Trophoblast cell (in vitro differentiated cells and primary cell): ENCODE measurements around the gene PCDHGC3.

Source experiments
- DNase-seq, 2 donors: peaks; one replicate each; pipeline ENCODE4 v3.0.0-alpha.2; 2016
- H2AFZ ChIP-seq: 2 replicates; pipeline ENCODE4 v1.6.1; 2013; ENCODE audit warnings: low read length, moderate library complexity, mild to moderate bottlenecking; ENCODE audit not compliant: insufficient read depth, poor library complexity
- H2AK5ac ChIP-seq: 2 replicates; pipeline ENCODE4 v1.6.1; 2013; ENCODE audit warnings: mild to moderate bottlenecking, low read length
- H2BK120ac ChIP-seq: 2 replicates; pipeline ENCODE4 v1.6.1; 2013; ENCODE audit warnings: low read length, mild to moderate bottlenecking, moderate library complexity; ENCODE audit not compliant: insufficient read depth, poor library complexity
- H2BK12ac ChIP-seq: 2 replicates; pipeline ENCODE4 v1.6.1; 2013; ENCODE audit warnings: mild to moderate bottlenecking, low read length, moderate library complexity
- H2BK5ac ChIP-seq: 2 replicates; pipeline ENCODE4 v1.6.1; 2013; ENCODE audit warnings: low read length, low read depth, moderate library complexity, mild to moderate bottlenecking; ENCODE audit not compliant: poor library complexity
- H3K14ac ChIP-seq: 2 replicates; pipeline ENCODE4 v1.6.1; 2013; ENCODE audit warnings: mild to moderate bottlenecking, low read length
- H3K18ac ChIP-seq: 2 replicates; pipeline ENCODE4 v1.6.1; 2013; ENCODE audit warnings: mild to moderate bottlenecking, low read length
- H3K23ac ChIP-seq: 2 replicates; pipeline ENCODE4 v1.6.1; 2013; ENCODE audit warnings: low read length
- H3K27ac ChIP-seq: 2 replicates; pipeline ENCODE4 v1.5.1; 2013; ENCODE audit warnings: low read depth, mild to moderate bottlenecking, inconsistent platforms, low read length, moderate library complexity
- H3K27me3 ChIP-seq: 2 replicates; pipeline ENCODE4 v1.6.1; 2013; ENCODE audit warnings: inconsistent platforms, mild to moderate bottlenecking, low read length, moderate library complexity; ENCODE audit not compliant: insufficient read depth
- H3K36me3 ChIP-seq, 2 experiments: 1 replicate in 1 of 2; 2 replicates in 1 of 2; pipeline ENCODE4 v1.6.1; 2013; ENCODE audit warnings: low read length in 2 of 2, mild to moderate bottlenecking in 2 of 2, moderate library complexity in 1 of 2; ENCODE audit not compliant: insufficient read depth in 2 of 2, control insufficient read depth in 1 of 2
- H3K4ac ChIP-seq: 2 replicates; pipeline ENCODE4 v1.6.1; 2013; ENCODE audit warnings: low read depth, mild to moderate bottlenecking, low read length, moderate library complexity
- H3K4me1 ChIP-seq, 2 experiments: 1 replicate in 1 of 2; 2 replicates in 1 of 2; pipeline ENCODE4 v1.6.1; 2013; ENCODE audit warnings: low read length in 2 of 2, mild to moderate bottlenecking in 2 of 2, moderate library complexity in 1 of 2; ENCODE audit not compliant: insufficient read depth in 2 of 2, control insufficient read depth in 1 of 2
- H3K4me2 ChIP-seq: 2 replicates; pipeline ENCODE4 v1.6.1; 2013; ENCODE audit warnings: inconsistent platforms, mild to moderate bottlenecking, low read length, moderate library complexity
- H3K4me3 ChIP-seq: 2 replicates; pipeline ENCODE4 v1.5.1; 2013; ENCODE audit warnings: mild to moderate bottlenecking, low read depth, low read length, inconsistent platforms
- H3K79me1 ChIP-seq: one replicate; pipeline ENCODE4 v1.6.1; 2013; ENCODE audit warnings: low read length
- H3K79me2 ChIP-seq: 2 replicates; pipeline ENCODE4 v1.6.1; 2013; ENCODE audit warnings: low read length, mild to moderate bottlenecking; ENCODE audit not compliant: control insufficient read depth, insufficient read depth, poor library complexity
- H3K9ac ChIP-seq: 2 replicates; pipeline ENCODE4 v1.6.1; 2013; ENCODE audit warnings: mild to moderate bottlenecking, low read length
- H3K9me3 ChIP-seq: 2 replicates; pipeline ENCODE4 v1.6.1; 2013; ENCODE audit warnings: low read depth, mild to moderate bottlenecking, control low read depth, inconsistent platforms, low read length; ENCODE audit not compliant: insufficient read depth
- H4K12ac ChIP-seq: 2 replicates; pipeline ENCODE4 v1.6.1; 2013; ENCODE audit warnings: low read depth, mild to moderate bottlenecking, low read length, moderate library complexity
- H4K8ac ChIP-seq: 2 replicates; pipeline ENCODE4 v1.6.1; 2013; ENCODE audit warnings: low read depth, mild to moderate bottlenecking, low read length, moderate library complexity
- H4K91ac ChIP-seq: one replicate; pipeline ENCODE4 v1.6.1; 2013; ENCODE audit warnings: low read depth, mild to moderate bottlenecking, low read length, moderate library complexity
- WGBS: extraction: QIAGEN DNeasy Blood & Tissue Kit; methylation state at CpG from one replicate; pipeline ENCODE4 v1.1.7; 2013; ENCODE audit warnings: missing lambda C conversion rate; ENCODE audit not compliant: insufficient read length, insufficient coverage; ENCODE audit errors: extremely low coverage; 5-methylcytosine and 5-hydroxymethylcytosine counted together

PCDHGC3 gene

DNA sequence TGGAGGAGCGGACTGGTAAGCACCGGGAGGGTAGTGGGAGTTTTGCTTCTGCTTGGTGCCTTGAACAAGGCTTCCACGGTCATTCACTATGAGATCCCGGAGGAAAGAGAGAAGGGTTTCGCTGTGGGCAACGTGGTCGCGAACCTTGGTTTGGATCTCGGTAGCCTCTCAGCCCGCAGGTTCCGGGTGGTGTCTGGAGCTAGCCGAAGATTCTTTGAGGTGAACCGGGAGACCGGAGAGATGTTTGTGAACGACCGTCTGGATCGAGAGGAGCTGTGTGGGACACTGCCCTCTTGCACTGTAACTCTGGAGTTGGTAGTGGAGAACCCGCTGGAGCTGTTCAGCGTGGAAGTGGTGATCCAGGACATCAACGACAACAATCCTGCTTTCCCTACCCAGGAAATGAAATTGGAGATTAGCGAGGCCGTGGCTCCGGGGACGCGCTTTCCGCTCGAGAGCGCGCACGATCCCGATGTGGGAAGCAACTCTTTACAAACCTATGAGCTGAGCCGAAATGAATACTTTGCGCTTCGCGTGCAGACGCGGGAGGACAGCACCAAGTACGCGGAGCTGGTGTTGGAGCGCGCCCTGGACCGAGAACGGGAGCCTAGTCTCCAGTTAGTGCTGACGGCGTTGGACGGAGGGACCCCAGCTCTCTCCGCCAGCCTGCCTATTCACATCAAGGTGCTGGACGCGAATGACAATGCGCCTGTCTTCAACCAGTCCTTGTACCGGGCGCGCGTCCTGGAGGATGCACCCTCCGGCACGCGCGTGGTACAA lies 556 bp downstream of the PCDHGC3 start:
- H3K27ac ChIP-seq = peak overlapping the region; percentile 73
- DNase-seq = peak; percentile 30 to 55
- H4K12ac ChIP-seq = peak overlapping the region; percentile 51
- H3K18ac ChIP-seq = peak overlapping the region; percentile 67
- H4K91ac ChIP-seq = peak overlapping the region; percentile 88
- H3K9ac ChIP-seq = peak overlapping the region; percentile 19
- peak overlapping the region; percentile 78 for H3K4me2 ChIP-seq
- H3K79me2 ChIP-seq = no peaks in the 10 kb centered on the region
- peak overlapping the region; percentile 18 for H2BK5ac ChIP-seq
- no CpG with 5 or more reads among the region's 58 CpGs for WGBS
- H2BK120ac ChIP-seq = peak overlapping the region; percentile 70
- H3K36me3 ChIP-seq = peaks cover 8 to 18% of the 10 kb centered on the region in 2 experiments
- no peak overlapping the region for H2AK5ac ChIP-seq
- peak overlapping the region; percentile 71 for H4K8ac ChIP-seq
- H2AFZ ChIP-seq = peak overlapping the region; percentile 40
- peak overlapping the region; percentile 47 for H2BK12ac ChIP-seq
- no peaks in the 10 kb centered on the region for H3K27me3 ChIP-seq
- peaks cover 12% of the 10 kb centered on the region for H3K9me3 ChIP-seq
- no peak overlapping the region for H3K23ac ChIP-seq
- peaks cover 13 to 22% of the 10 kb centered on the region in 2 experiments for H3K4me1 ChIP-seq
- H3K4ac ChIP-seq = peak overlapping the region; percentile 41
- H3K14ac ChIP-seq = peak overlapping the region; percentile 75
- peak overlapping the region; percentile 72 for H3K4me3 ChIP-seq
- H3K79me1 ChIP-seq = peaks cover 9% of the 10 kb centered on the region

DNA sequence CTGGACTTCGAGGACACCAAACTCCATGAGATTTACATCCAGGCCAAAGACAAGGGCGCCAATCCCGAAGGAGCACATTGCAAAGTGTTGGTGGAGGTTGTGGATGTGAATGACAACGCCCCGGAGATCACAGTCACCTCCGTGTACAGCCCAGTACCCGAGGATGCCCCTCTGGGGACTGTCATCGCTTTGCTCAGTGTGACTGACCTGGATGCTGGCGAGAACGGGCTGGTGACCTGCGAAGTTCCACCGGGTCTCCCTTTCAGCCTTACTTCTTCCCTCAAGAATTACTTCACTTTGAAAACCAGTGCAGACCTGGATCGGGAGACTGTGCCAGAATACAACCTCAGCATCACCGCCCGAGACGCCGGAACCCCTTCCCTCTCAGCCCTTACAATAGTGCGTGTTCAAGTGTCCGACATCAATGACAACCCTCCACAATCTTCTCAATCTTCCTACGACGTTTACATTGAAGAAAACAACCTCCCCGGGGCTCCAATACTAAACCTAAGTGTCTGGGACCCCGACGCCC lies 1.3 kb downstream of the PCDHGC3 start:
- no peak overlapping the region for H3K4me3 ChIP-seq
- no peak overlapping the region for H2AFZ ChIP-seq
- H3K27ac ChIP-seq = no peak overlapping the region
- H2BK12ac ChIP-seq = no peak overlapping the region
- H3K36me3 ChIP-seq = peaks cover 8 to 18% of the 10 kb centered on the region in 2 experiments
- H3K18ac ChIP-seq = no peak overlapping the region
- DNase-seq = no peak
- WGBS = no CpG with 5 or more reads among the region's 24 CpGs
- H3K4me2 ChIP-seq = peak overlapping the region; percentile 78
- H3K79me2 ChIP-seq = no peaks in the 10 kb centered on the region
- no peaks in the 10 kb centered on the region for H3K27me3 ChIP-seq
- no peak overlapping the region for H4K8ac ChIP-seq
- H3K4ac ChIP-seq = no peak overlapping the region
- no peak overlapping the region for H3K14ac ChIP-seq
- H3K23ac ChIP-seq = no peak overlapping the region
- no peak overlapping the region for H2AK5ac ChIP-seq
- H3K9me3 ChIP-seq = peaks cover 12% of the 10 kb centered on the region
- no peak overlapping the region for H3K9ac ChIP-seq
- H4K91ac ChIP-seq = no peak overlapping the region
- H3K79me1 ChIP-seq = peaks cover 9% of the 10 kb centered on the region
- peaks cover 13 to 22% of the 10 kb centered on the region in 2 experiments for H3K4me1 ChIP-seq
- no peak overlapping the region for H4K12ac ChIP-seq
- no peak overlapping the region for H2BK120ac ChIP-seq
- H2BK5ac ChIP-seq = no peak overlapping the region

DNA sequence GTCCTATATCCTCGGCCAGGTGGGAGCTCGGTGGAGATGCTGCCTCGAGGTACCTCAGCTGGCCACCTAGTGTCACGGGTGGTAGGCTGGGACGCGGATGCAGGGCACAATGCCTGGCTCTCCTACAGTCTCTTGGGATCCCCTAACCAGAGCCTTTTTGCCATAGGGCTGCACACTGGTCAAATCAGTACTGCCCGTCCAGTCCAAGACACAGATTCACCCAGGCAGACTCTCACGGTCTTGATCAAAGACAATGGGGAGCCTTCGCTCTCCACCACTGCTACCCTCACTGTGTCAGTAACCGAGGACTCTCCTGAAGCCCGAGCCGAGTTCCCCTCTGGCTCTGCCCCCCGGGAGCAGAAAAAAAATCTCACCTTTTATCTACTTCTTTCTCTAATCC lies 2.0 kb downstream of the PCDHGC3 start:
- H3K27me3 ChIP-seq = no peaks in the 10 kb centered on the region
- H3K4me2 ChIP-seq = peak overlapping the region; percentile 40
- WGBS = no CpG with 5 or more reads among the region's 13 CpGs
- no peaks in the 10 kb centered on the region for H3K79me2 ChIP-seq
- H3K27ac ChIP-seq = no peak overlapping the region
- peaks cover 13 to 22% of the 10 kb centered on the region in 2 experiments for H3K4me1 ChIP-seq
- H2BK120ac ChIP-seq = no peak overlapping the region
- H3K4me3 ChIP-seq = no peak overlapping the region
- H3K4ac ChIP-seq = no peak overlapping the region
- no peak overlapping the region for H4K8ac ChIP-seq
- DNase-seq = no peak
- H3K9me3 ChIP-seq = peaks cover 12% of the 10 kb centered on the region
- no peak overlapping the region for H2BK5ac ChIP-seq
- no peak overlapping the region for H4K91ac ChIP-seq
- H2BK12ac ChIP-seq = no peak overlapping the region
- no peak overlapping the region for H3K9ac ChIP-seq
- no peak overlapping the region for H2AK5ac ChIP-seq
- H3K79me1 ChIP-seq = peaks cover 9% of the 10 kb centered on the region
- no peak overlapping the region for H2AFZ ChIP-seq
- peaks cover 8 to 18% of the 10 kb centered on the region in 2 experiments for H3K36me3 ChIP-seq
- no peak overlapping the region for H3K23ac ChIP-seq
- no peak overlapping the region for H3K18ac ChIP-seq
- H3K14ac ChIP-seq = no peak overlapping the region
- no peak overlapping the region for H4K12ac ChIP-seq

DNA sequence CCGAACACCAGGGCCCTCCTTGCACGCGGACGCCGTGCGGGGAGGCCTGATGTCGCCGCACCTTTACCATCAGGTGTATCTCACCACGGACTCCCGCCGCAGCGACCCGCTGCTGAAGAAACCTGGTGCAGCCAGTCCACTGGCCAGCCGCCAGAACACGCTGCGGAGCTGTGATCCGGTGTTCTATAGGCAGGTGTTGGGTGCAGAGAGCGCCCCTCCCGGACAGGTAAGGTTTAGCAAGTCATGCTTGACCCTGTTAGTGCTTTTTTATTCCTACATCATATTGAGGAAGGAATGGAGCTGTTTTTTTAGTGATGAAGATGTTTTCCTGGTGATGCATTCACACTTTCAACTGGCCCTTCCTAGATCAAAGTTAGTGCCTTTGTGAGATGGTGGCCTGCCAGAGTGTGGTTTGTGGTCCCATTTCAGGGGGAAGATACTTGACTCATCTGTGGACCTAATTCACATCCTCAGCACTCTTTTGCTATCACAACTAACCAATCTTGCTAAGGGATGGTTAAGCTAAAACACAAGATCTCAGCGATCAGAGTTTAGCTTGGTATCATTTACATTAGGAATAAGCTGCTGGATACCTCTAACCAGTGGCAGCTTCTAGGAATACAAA lies 2.7 kb downstream of the PCDHGC3 start:
- no peak overlapping the region for H4K12ac ChIP-seq
- peak overlapping the region; percentile 40 for H3K4me2 ChIP-seq
- H3K4me1 ChIP-seq = peaks cover 15 to 24% of the 10 kb centered on the region in 2 experiments
- no peak overlapping the region for H3K9ac ChIP-seq
- H3K9me3 ChIP-seq = peaks cover 12% of the 10 kb centered on the region
- H4K8ac ChIP-seq = no peak overlapping the region
- H2BK12ac ChIP-seq = no peak overlapping the region
- H2BK5ac ChIP-seq = no peak overlapping the region
- H2BK120ac ChIP-seq = no peak overlapping the region
- H3K79me1 ChIP-seq = peaks cover 9% of the 10 kb centered on the region
- no peak overlapping the region for H3K27ac ChIP-seq
- no peak overlapping the region for H3K18ac ChIP-seq
- no peak overlapping the region for H3K14ac ChIP-seq
- peak; percentile 49 to 59 for DNase-seq
- no peak overlapping the region for H3K23ac ChIP-seq
- H4K91ac ChIP-seq = no peak overlapping the region
- no CpG with 5 or more reads among the region's 20 CpGs for WGBS
- peaks cover 8 to 18% of the 10 kb centered on the region in 2 experiments for H3K36me3 ChIP-seq
- no peaks in the 10 kb centered on the region for H3K27me3 ChIP-seq
- H2AFZ ChIP-seq = no peak overlapping the region
- no peak overlapping the region for H2AK5ac ChIP-seq
- H3K79me2 ChIP-seq = no peaks in the 10 kb centered on the region
- no peak overlapping the region for H3K4me3 ChIP-seq
- no peak overlapping the region for H3K4ac ChIP-seq
